ENCODE results near the gene SLC8A1. TPM values are rescaled to one million over a fixed set of nuclear protein-coding genes. Genes with fewer than 3 reads are reported as not detected.
A peak's percentile ranks its signal among the peaks of the same experiment; 100 is the strongest.

Gene SLC8A1
- total and polyA plus RNA-seq, 2 donors from 2014 or later = 12.9 to 33.9 TPM

DNA sequence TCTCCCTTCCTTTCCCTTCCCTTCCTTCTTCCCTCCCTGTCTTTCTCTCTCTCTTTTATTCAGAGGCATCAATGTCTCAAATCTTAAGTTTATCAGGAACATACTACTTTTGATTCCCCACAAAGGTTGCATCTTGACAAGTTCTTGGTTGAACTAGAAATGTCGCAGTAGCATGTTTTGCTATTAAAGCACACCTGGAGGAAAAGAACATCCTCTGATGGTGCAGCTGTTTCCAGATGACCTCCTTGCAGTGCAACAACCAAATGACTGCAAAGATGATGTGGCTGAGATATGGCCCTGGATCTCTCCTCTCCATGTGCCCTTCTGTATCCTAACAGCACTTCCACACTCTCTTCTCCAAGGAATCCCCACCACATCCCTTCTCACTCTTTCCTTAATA lies 127.2 kb downstream of the SLC8A1 start:
- no peak overlapping the region for H3K4me3 ChIP-seq (ENCODE audit: low read length in 3 of 3)
- H3K27me3 ChIP-seq (ENCODE audit: control insufficient read depth, insufficient read depth, low read length) = no peaks in the 10 kb centered on the region
- no peaks in the 10 kb centered on the region for H3K36me3 ChIP-seq (ENCODE audit: control insufficient read depth in 2 of 3, insufficient read depth in 3 of 3, low read length in 3 of 3)
- no peaks in the 10 kb centered on the region for H3K9me3 ChIP-seq (ENCODE audit: control insufficient read depth in 2 of 3, insufficient read depth in 1 of 3, low read length in 3 of 3)
- FAIRE-seq = no peak
- DNase-seq = no peak
- intact Hi-C loops (cut with DNase I) = no loop called here
- H3K27ac ChIP-seq (ENCODE audit: low read depth in 2 of 2, low read length in 2 of 2) = no peak overlapping the region
- no peak overlapping the region for H3K9ac ChIP-seq (ENCODE audit: low read length in 3 of 3)
- TF ChIP-seq CTCF (IDR thresholded peaks at IDR 0.05; ENCODE audit: borderline replicate concordance, extremely low read depth, insufficient read depth) = no peak
- peaks cover 0 to 2% (median 0%) of the 10 kb centered on the region in 3 donors for H3K4me1 ChIP-seq (ENCODE audit: control insufficient read depth in 2 of 3, insufficient read depth in 2 of 3, low read depth in 1 of 3, low read length in 3 of 3)

GRCh38 chr2:40321822-40322221 lies 130.1 kb downstream of the SLC8A1 start:
- intact Hi-C loops (cut with DNase I) = no loop called here
- Histone ChIP-seq H3K36me3 (ENCODE audit: control insufficient read depth in 2 of 3, insufficient read depth in 3 of 3, low read length in 3 of 3) (no peaks in the 10 kb centered on the region), H3K27me3 (ENCODE audit: control insufficient read depth, insufficient read depth, low read length) (no peaks in the 10 kb centered on the region), H3K4me3 (ENCODE audit: low read length in 3 of 3) (no peak overlapping the region), H3K27ac (ENCODE audit: low read depth in 2 of 2, low read length in 2 of 2) (no peak overlapping the region), H3K4me1 (ENCODE audit: control insufficient read depth in 2 of 3, insufficient read depth in 2 of 3, low read depth in 1 of 3, low read length in 3 of 3) (peaks cover 0 to 2% (median 0%) of the 10 kb centered on the region in 3 donors), H3K9me3 (ENCODE audit: control insufficient read depth in 2 of 3, insufficient read depth in 1 of 3, low read length in 3 of 3) (no peaks in the 10 kb centered on the region), H3K9ac (ENCODE audit: low read length in 3 of 3) (no peak overlapping the region)
- DNase-seq = no peak
- no peak for TF ChIP-seq CTCF (IDR thresholded peaks at IDR 0.05; ENCODE audit: borderline replicate concordance, extremely low read depth, insufficient read depth)
- no peak for FAIRE-seq

- Histone ChIP-seq H3K4me1 (ENCODE audit: control insufficient read depth in 2 of 3, insufficient read depth in 2 of 3, low read depth in 1 of 3, low read length in 3 of 3) (peaks cover 0 to 2% (median 0%) of the 10 kb centered on the region in 3 donors), H3K9ac (ENCODE audit: low read length in 3 of 3) (no peak overlapping the region), H3K36me3 (ENCODE audit: control insufficient read depth in 2 of 3, insufficient read depth in 3 of 3, low read length in 3 of 3) (no peaks in the 10 kb centered on the region), H3K9me3 (ENCODE audit: control insufficient read depth in 2 of 3, insufficient read depth in 1 of 3, low read length in 3 of 3) (no peaks in the 10 kb centered on the region), H3K27ac (ENCODE audit: low read depth in 2 of 2, low read length in 2 of 2) (no peak overlapping the region), H3K27me3 (ENCODE audit: control insufficient read depth, insufficient read depth, low read length) (no peaks in the 10 kb centered on the region), H3K4me3 (ENCODE audit: low read length in 3 of 3) (no peak overlapping the region)
- intact Hi-C loops (cut with DNase I) = no loop called here
- DNase-seq (peak in 1 of 5 donors; percentile 28), FAIRE-seq (no peak)
- no peak for TF ChIP-seq CTCF (IDR thresholded peaks at IDR 0.05; ENCODE audit: borderline replicate concordance, extremely low read depth, insufficient read depth)
These were observed 130.8 kb downstream of the SLC8A1 start for GRCh38 chr2:40321016-40321623.

GRCh38 chr2:40318921-40319320 lies 133.0 kb downstream of the SLC8A1 start:
- Histone ChIP-seq H3K9me3 (ENCODE audit: control insufficient read depth in 2 of 3, insufficient read depth in 1 of 3, low read length in 3 of 3) (no peaks in the 10 kb centered on the region), H3K4me1 (ENCODE audit: control insufficient read depth in 2 of 3, insufficient read depth in 2 of 3, low read depth in 1 of 3, low read length in 3 of 3) (no peaks in the 10 kb centered on the region), H3K27ac (ENCODE audit: low read depth in 2 of 2, low read length in 2 of 2) (no peak overlapping the region), H3K4me3 (ENCODE audit: low read length in 3 of 3) (no peak overlapping the region), H3K27me3 (ENCODE audit: control insufficient read depth, insufficient read depth, low read length) (no peaks in the 10 kb centered on the region), H3K9ac (ENCODE audit: low read length in 3 of 3) (no peak overlapping the region), H3K36me3 (ENCODE audit: control insufficient read depth in 2 of 3, insufficient read depth in 3 of 3, low read length in 3 of 3) (no peaks in the 10 kb centered on the region)
- no peak for TF ChIP-seq CTCF (IDR thresholded peaks at IDR 0.05; ENCODE audit: borderline replicate concordance, extremely low read depth, insufficient read depth)
- DNase-seq (no peak), FAIRE-seq (no peak)
- intact Hi-C loops (cut with DNase I) = no loop called here

All from kidney (tissue), 14 donors.